HG03342 (cell line): ENCODE measurements around the gene PSMD6.

ENCODE experiments used
- ATAC-seq: cut with Tn5 transposase; IDR thresholded peaks from one replicate; pipeline ENCODE4 v1.9.1; 2021; ENCODE audit warnings: mild to moderate bottlenecking, moderate library complexity; ENCODE audit not compliant: unreplicated experiment

PSMD6 gene

DNA sequence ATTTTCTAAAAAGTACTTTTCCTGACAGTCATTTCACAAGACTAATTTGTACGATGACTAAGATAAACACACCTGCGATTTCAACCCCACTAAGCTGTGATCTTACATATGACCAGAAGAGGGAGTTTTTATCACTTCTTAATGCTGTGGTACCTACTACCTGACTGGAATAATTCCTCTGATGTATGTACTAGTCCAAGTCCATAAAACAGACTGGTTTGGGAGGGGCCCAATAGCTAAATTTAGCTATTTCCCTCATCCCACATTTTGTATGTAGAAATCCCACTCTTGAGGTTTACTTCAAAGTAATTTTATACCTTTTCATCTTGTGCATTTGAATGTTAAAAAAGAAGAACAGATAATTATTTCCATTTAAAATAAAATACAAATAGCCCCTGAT lies 61.4 kb downstream of the PSMD6 start:
- peak; percentile 79 for ATAC-seq
